Measurements from ENCODE around the gene FGF9.

DNA sequence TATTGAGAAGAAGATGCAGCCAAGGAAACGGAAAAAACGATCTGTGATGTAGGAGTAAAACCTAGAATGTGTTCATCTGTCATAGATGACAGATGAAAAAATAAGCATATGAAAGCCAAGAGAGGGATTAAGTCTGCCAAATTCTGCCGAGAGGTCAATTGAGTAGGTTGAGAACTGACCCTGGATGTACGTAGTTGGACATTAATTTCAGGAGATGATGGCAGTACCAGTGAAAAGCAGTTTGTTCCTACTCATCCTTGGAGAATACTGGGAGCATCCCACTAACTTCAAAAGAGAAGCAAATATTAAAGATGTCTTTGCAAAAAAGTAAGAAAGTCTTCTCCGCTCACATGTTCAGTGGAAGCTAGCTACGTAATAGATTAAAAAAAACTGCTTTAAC, 11.8 kb upstream of the FGF9 start:
- TF ChIP-seq FOXA1 (IDR thresholded peaks at IDR 0.05) = no peak
- no peak for TF ChIP-seq SP1 (IDR thresholded peaks at IDR 0.05)
- no peak for TF ChIP-seq ZNF384 (IDR thresholded peaks at IDR 0.05)
- no peak for TF ChIP-seq SUZ12 (IDR thresholded peaks at IDR 0.05)
- no peak for TF ChIP-seq FOXM1 (IDR thresholded peaks at IDR 0.05; ENCODE audit: borderline replicate concordance)
- no peak for TF ChIP-seq FOXK2 (IDR thresholded peaks at IDR 0.05)
- no peak for TF ChIP-seq HDGF (IDR thresholded peaks at IDR 0.05; ENCODE audit: borderline replicate concordance)
